SHP77 treated with DMSO at 0.1 percent for 48 hours (cell line): ENCODE results near the gene IRF4.

Source experiments
- DNase-seq: peaks from one replicate; lab custom pipeline; 2025; lab: John Stamatoyannopoulos, UW

IRF4 gene

GRCh38 chr6:353642-354614, 37.6 kb upstream of the IRF4 start:
- no peak for DNase-seq

DNA sequence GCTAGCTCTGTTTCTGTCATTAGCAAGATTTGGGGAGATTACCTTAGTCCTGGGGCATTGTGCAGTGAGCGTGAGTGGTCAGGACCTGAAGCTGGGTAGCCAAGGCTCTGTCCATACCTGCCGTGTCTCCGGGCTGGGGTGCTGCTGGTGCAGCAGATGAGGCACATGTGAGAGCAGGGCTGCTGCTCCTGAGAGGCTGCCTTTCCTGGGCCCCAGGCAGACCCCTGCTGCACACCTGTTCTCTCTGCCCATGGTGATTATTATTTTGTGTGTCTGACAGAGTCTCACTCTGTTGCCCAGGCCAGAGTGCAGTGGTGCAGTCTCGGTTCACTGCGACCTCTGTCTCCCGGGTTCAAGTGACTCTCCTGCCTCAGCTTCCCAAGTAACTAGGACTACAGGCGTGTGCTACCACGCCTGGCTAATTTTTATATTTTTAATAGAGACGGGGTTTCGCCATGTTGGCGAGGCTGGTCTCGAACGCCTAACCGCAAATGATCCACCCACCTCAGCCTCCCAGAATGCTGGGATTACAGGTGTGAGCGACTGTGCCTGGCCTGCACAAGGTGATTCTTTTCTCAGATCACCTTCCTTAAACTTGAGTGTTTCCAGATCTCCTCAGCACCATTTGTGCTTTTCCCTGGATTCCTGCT, 36.8 kb upstream of the IRF4 start:
- DNase-seq = no peak

DNA sequence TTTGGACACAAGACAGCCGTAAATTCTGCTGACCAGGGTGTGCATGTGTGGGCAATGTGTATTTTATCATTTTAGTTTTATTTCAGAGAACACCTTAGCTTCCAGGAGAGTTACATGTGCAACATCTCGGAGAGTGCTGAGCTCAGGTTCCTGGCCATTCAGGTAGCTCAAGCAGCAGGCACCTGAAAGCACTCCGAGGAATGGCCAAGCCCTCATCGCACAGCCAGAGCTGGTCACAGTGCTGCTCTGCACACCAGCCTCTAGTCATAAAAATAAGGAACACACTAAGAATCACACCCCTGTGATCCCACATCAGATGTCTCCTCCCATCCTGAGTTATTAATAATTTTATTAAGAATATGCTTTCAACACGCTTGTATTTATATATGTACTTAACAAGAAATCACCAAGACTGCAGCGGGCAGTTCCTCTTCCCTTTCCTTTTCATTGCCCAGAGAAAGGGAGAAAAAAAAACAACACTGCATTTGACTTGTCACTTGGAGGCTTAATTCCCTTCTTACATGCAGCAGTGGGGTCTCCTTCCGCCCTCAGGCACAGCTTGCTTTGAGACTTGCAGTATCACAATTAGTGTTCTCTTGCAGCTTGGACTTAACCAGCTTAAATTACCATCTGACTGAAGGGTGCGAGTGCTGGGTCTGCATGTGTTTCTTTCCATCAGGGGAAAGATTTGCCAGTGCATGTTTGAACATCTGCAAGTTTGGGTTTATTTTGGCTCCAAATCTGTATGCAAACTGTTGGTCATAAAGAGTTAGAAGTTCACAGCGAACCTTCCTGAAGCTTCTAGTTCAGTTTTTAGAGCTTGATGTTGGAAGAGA, 36.0 kb upstream of the IRF4 start:
- DNase-seq = no peak

DNA sequence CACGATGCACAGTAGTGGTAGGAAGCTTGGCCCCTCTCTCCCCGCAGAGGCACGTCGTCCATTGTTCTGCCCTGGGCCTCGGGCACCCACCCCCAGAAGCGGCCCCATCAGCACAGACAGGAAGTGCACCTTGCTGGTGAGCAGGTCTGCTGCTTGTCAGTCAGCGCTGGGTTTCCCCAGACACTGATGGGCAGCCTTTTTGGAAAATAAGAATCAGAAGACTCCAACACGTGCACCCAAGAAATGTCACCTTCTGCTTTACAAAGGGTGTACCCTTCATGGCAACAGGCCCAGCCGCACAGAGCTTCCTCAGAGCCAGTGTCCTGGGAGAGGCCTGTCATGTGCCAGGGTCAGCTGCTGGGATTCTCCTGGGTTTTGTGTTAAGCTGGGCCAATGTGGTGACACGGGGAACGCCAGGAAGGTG, 34.7 kb upstream of the IRF4 start:
- DNase-seq = no peak

- no peak for DNase-seq
Observed at GRCh38 chr6:357261-357790, 34.2 kb upstream of the IRF4 start.

- DNase-seq = no peak
Observed at GRCh38 chr6:357791-358341, 33.7 kb upstream of the IRF4 start.

DNA sequence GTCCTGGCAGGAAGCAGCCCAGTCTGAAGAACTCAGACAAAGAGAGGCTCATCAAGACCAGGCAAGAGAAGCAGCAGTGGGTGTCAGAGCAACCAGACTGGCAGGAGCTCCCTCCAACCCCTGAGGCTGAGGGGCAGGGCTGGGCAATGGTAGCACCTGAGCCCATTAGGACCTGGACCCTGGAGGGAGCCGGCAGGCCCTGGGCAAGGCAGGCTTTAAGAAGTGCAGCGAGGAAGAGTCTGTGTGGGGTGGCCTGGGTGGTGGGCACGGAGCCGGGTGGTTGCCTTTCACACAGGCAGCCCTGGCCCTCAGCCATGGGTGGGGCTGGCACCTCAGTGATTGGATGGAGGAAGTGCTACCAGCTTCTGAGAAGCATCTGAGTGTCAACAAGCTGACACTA, 33.1 kb upstream of the IRF4 start:
- no peak for DNase-seq

- DNase-seq = no peak
Observed at GRCh38 chr6:358847-359246, 32.7 kb upstream of the IRF4 start.

DNA sequence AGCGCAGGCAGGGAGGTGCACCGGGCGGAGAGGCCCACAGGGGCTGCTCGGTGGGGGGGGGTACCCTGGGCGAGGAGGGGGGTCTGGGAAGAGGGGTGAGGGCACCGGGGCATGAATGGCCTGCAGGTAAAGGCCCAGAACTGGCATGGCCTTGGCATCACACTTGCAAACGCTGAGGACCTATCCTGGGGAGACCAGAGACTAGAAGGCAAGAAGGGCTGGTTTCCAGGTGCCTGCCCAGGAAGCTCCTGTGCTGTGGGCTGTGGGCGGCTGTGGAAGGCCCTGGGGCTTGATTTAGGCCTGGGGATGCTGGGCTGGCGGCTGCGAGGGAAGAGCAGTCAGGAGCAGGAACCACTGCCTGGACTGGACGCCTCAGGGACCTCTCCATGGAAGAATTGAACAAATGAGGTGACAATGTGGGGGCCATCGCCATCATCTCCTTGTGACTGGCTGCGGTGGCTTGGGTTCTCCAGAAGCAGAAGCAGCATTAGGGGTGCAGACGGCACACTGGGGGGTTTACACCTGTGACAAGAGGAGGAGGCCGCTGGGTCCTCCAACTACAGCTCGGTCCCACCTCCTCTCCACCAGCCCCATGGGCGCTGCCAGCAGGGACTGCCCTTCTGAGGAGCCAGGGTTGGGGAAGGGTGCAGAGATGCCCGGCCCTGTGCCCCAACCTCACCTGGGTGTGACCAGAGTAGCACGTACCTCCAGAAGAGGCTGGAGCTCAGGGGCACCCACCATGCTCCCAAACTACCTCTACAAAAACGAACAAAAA, 32.1 kb upstream of the IRF4 start:
- no peak for DNase-seq

DNA sequence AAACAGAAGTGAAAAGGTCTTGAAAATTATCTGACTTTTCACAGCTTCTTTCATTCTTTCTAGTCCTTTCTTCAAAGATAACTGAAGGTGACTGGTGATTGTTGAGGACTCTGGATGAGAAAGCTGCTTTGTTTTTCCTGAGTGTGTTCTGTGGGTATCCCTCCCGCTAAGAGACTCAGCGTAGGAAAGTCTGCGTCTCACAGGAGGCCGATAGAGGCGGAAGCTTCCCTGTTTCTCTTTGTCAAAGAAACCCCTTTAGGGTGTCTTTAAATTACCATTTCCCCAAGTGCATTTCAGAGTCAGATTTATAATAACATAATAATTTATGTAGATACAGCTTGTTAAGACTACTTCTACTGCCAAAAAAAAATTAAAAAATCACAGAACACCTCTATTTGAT, 31.2 kb upstream of the IRF4 start:
- no peak for DNase-seq

- DNase-seq = no peak
Observed at GRCh38 chr6:360764-361373, 30.7 kb upstream of the IRF4 start.

- DNase-seq = no peak
Observed at GRCh38 chr6:361411-362132, 30.0 kb upstream of the IRF4 start.

DNA sequence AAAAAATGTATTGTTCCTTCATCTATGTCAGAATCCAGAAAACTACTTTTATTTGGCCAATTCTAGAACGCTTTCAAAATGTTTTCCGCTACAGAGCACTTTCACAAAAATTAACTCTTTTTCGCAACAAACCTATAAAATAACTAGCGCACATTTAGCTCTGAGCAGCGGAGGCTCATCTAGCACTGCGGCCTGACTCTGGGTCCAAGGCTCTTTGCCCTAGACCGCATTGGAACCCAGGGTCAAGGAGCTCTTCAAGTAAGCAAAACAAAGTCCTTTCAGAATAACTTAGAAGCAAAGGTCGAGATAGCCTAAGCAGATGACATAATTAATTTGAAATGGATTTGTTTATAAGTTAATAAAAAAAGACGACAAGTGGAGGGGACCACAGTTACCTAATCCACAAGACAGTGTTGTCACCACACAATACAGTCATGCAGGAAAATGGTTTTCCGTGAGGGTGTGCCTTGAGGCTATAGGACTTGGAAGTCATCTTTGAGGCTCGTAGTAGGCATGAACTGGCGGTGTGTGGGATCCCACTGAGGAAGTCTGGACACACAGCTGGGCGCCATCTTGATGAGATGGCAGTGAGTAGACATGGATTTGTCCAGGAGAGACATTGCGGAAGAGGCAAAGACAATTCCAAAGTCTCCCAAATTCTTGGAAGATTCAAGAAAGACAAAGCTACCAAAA, 29.2 kb upstream of the IRF4 start:
- DNase-seq = no peak

DNA sequence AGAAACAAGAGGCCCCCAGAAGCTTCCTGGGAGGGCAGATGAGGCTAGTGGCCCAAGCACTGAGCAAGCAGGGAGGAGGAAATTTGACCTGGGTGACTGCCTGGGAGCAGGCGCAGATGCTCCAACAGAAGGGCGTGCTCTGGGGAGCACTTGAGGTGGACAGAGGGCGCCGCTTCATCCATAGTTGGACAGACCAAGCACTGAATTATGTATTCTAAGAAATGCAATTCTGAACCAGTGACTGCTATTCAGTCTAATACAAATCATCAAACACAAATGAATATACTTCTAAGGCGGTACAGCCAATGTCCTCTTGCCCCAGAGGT, 28.7 kb upstream of the IRF4 start:
- DNase-seq = no peak

DNA sequence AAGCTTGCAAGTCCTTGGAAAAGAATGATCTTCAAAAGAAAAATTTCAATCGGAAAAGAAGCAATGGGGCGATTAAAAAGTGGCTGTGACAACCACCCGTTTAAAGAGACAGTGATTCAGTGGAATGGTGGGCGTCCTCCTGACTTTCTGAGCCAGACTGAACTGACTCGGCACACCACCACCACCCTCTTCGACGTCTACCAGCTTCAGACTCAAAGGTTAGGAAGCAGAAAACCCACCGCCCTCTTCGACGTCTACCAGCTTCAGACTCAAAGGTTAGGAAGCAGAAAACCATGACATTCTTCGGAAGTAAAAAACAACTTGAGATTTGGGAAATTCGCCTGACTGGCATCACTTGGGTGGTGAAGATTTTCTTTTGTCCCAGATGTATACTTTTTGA, 28.3 kb upstream of the IRF4 start:
- DNase-seq = no peak

GRCh38 chr6:363909-364308, 27.6 kb upstream of the IRF4 start:
- DNase-seq = no peak

- DNase-seq = no peak
Observed at GRCh38 chr6:364609-365540, 26.7 kb upstream of the IRF4 start.

DNA sequence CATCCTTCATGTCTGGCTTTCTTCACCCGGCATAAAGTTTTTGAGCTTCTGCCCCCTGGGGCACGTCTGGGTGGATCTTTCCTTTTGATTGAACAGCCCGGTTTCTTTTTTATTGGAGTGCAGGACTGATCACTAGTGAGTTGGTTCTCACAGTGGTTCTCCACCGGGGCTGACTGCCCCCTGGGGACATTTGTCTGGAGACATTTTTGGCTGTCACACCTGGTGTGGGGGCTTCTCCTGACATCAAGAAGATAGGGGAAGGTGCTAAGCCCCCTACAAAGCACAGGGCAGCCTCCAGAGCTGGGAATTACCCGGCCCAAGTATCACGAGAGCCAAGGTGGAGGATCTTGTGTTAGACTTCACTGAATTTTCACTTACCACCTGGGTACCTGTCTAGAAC, 25.7 kb upstream of the IRF4 start:
- DNase-seq = no peak
